ENCODE results near the gene GSTCD.
A peak's percentile ranks its signal among the peaks of the same experiment; 100 is the strongest.

Gene GSTCD

DNA sequence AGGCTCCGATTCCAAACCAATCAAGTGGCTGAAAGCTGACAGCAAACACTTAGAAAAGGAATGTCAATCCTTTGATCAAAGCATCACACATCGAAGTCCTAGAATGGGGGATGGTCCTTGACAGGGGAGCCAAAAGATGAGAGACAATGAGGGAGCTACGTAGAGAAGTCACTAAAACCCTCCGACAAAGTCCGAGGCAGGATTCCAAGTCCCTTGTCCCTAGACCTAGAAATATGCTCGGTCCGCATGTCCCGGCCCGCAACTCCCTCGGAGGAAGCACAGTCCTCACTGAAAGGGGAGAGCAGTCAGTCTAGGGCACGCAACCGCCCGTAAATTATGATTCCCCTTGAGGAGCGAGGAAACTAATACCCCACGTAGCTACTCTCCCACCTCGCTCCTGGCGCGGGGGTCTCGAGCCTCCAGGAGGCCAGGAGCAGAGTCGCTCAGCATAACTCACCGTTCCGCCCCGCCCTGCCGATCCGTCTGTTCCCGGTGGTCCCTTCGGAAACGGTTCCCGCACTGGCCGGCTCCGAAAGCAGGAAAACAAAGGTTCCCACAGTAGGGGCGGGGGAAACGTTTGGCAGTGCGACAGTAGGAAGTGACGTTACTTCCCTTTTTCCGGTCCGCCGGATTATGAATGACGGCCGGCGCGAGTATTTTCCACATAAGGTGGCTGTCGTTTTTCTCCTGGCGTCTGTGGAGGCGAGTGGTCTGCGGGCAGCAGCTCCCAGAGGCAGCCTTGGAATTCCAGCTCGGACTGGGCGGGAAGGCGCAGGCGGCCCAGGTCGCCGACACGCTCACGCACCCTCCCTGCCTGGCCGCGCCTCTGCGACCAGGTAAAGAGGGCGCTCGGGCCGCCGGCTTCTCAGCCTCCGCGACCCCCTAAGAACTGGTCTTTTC lies at the start of gene GSTCD, which contains the start of gene INTS12:
Gene GSTCD (plus strand): TSS at position 604 of the 900 bp plus-strand sequence. CDS start 8,830 bp downstream, outside the sequence.
Gene INTS12 (minus strand): TSS at position 509 of the 900 bp plus-strand sequence. CDS start 8,684 bp downstream, outside the sequence.
- peak within 1 kb of the TSS; percentile 79 for H3K27ac ChIP-seq
- TF ChIP-seq CTCF (conservative IDR thresholded peaks at IDR 0.05) = no peak
- peak; percentile 32; the same call in 1 of the 2 replicates for TF ChIP-seq ZFX (IDR thresholded peaks at IDR 0.05)

DNA sequence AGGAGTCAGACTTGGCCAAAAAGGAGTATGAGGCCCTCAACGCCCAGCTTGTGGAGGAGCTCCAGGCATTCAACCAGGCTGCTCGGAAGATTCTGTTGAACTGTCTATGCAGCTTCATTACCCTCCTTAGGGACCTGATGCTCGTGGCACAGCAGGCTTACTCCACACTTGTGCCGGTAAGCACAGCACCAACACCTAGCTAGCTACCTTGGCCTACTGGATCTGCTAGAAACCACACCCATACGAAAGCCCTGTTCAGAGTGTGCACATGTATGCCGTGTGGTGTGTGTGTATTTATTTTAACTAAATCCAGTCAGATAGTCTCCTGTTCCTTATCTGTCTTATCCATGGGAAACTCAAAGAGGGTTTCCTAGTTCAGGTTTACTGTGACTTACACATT lies 49.4 kb upstream of the GSTCD start:
- no peak overlapping the region for H3K27ac ChIP-seq
- TF ChIP-seq ZFX (IDR thresholded peaks at IDR 0.05) (no peak), CTCF (conservative IDR thresholded peaks at IDR 0.05) (no peak)

DNA sequence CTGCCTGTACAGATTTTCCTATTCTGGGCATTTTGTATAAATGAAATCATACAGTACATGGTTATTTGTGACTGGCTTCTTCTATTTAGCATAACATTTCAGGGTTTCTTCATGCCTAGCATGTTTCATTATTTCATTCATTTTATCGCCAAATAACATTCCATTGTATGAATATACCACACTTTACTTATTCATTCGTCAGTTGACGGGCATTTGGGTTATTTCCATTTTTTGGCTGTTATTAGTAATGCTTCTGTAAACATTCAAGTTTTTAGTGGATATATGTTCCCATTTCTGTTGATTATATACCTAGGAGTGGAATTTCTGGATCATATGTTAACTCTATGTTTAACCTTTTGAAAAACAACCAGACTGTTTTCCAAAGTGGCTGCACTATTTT lies 47.6 kb upstream of the GSTCD start:
- H3K27ac ChIP-seq = no peak overlapping the region
- no peak for TF ChIP-seq ZFX (IDR thresholded peaks at IDR 0.05)
- TF ChIP-seq CTCF (conservative IDR thresholded peaks at IDR 0.05) = no peak

DNA sequence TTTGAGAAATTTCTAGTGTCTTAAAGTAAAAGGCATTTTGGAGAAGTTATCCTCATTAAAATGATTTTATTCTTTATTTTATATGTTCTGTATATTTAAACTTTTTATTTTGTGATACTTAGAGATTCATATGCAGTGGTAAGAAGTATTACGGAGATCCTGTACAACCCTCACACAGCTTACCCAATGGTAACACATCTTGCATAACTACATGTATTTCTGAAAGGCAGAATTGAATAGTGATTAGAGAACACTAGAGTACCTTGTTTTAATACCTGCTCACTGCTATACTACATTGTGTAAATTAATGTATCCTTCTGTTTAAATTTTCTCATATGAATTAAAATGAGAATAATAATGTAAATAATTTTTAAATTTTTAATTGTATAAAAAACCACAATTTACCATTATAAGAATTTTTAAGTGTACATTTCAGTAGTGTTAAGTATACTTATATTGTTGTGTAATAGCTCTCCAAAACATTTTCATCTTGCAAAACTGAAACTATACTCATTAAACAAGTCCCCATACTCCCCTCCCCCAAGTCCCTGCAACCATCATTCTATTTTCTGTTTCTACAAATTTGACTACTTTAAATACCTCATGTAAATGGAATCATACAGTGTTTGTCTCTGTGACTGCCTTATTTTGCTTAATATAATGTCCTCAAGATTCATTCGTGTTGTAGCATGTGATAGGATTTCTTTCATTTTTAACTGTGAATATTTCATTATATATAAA lies 45.5 kb upstream of the GSTCD start:
- no peak for TF ChIP-seq ZFX (IDR thresholded peaks at IDR 0.05)
- TF ChIP-seq CTCF (conservative IDR thresholded peaks at IDR 0.05) = no peak
- H3K27ac ChIP-seq = no peak overlapping the region

DNA sequence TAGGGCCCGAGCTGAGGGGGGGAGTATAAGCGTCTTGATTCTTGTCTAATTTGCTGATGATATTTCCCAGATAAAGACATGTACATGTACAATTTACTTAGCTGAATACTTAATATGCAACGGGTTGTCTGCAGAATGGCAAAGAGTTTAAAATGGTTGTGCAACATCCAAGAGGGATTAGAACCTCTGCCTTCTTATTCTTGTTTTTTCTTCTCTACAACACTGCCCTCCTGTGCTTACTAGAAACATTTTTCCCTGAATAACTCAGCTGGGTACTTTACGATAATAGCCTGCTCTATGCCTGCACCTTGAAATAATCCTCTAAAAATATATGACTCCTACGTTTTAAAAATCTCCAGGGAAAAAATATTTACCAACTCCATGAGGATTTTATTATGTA lies 41.9 kb upstream of the GSTCD start:
- H3K27ac ChIP-seq = no peak overlapping the region
- TF ChIP-seq ZFX (IDR thresholded peaks at IDR 0.05) (no peak), CTCF (conservative IDR thresholded peaks at IDR 0.05) (peak; percentile 44)

DNA sequence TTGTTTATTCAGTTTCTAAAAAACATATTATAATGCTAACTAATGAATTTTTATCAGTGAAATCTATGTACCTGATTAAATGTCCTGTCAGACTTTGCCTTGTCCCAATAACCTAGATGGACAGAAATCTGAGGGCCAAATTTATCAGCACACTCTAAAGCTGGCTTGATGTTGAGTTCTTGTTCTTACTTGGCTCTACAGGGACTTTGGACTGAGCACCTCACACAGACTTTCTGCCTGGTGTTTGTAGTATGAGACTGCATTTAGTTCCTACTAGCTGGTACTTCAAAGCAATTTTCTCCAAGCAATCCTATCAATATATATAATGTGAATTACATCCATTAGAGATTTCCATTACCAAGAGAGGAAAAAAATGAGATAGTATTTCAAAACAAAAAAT lies 37.9 kb upstream of the GSTCD start:
- TF ChIP-seq ZFX (IDR thresholded peaks at IDR 0.05) (no peak), CTCF (conservative IDR thresholded peaks at IDR 0.05) (no peak)

DNA sequence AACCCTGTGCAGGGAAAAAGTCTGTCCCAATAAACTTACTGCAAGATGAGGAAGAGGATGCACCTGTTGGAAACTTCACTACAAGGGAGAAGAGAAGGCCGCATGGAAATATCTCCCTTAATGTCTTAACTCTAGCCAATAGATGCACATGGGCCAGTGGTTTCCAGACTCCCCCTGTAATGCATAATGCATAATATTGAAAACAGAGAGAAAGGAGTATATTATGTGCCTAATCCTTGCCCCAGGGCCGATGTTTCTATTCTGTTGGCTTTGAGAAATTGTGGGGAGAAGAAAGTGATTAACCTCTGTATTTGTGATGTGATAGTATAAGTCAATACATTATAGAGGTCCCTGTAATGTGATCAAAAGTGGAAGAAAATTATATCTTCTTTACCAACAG lies 37.3 kb upstream of the GSTCD start:
- no peak overlapping the region for H3K27ac ChIP-seq
- TF ChIP-seq ZFX (IDR thresholded peaks at IDR 0.05) = no peak
- TF ChIP-seq CTCF (conservative IDR thresholded peaks at IDR 0.05) = no peak

More for the DNA sequence above, 37.9 kb upstream of the GSTCD start:
- H3K27ac ChIP-seq = no peak overlapping the region

Measured in C4-2B (cell line).